HEK293T (cell line): ENCODE data around the gene DNAJB11.

Experiments used
- FOXA1 ChIP-seq: fragments of 450-650 bp; IDR thresholded peaks from 2 replicates; pipeline ENCODE4 v1.6.1; 2016; ENCODE audit warnings: mild to moderate bottlenecking
- SP1 ChIP-seq: fragments of 450-650 bp; IDR thresholded peaks from 2 replicates; pipeline ENCODE4 v1.6.1; 2017
- ZNF384 ChIP-seq: fragments of 450-650 bp; IDR thresholded peaks from 2 replicates; pipeline ENCODE4 v1.6.1; 2016

- TF ChIP-seq FOXA1 (no peak), ZNF384 (no peak), SP1 (no peak)
Measured at GRCh38 chr3:186523434-186523833, 47.1 kb upstream of the DNAJB11 start.
